HEK293 (cell line): Measurements from ENCODE around the gene UBR2.

Experiments used
- BCL11A ChIP-seq: fragments of 450-650 bp; formaldehyde crosslinking; IDR thresholded peaks from 2 replicates; pipeline ENCODE4 v1.5.1; 2016; ENCODE audit warnings: low read depth, missing biosample characterization, missing genetic modification characterization
- GLI2 ChIP-seq: fragments of 450-650 bp; formaldehyde crosslinking; IDR thresholded peaks from 2 replicates; pipeline ENCODE4; 2017; ENCODE audit warnings: missing biosample characterization, missing genetic modification characterization, low read depth, borderline replicate concordance
- HOXA7 ChIP-seq: sonication (generic); formaldehyde crosslinking; IDR thresholded peaks from 2 replicates; pipeline ENCODE4 v1.8.1; 2022; ENCODE audit warnings: missing genetic modification reagents, borderline replicate concordance
- HOXD13 ChIP-seq: sonication (generic); formaldehyde crosslinking; IDR thresholded peaks from 2 replicates; pipeline ENCODE4 v1.8.0; 2022; ENCODE audit warnings: missing genetic modification reagents, borderline replicate concordance
- IKZF3 ChIP-seq: fragments of 450-650 bp; IDR thresholded peaks from 2 replicates; pipeline ENCODE4 v1.5.0; 2018; ENCODE audit warnings: missing biosample characterization, mild to moderate bottlenecking, missing genetic modification characterization, moderate library complexity
- KLF1 ChIP-seq: fragments of 450-650 bp; formaldehyde crosslinking; IDR thresholded peaks from 2 replicates; pipeline ENCODE4 v1.5.1; 2016; ENCODE audit warnings: missing biosample characterization, missing genetic modification characterization
- KLF16 ChIP-seq: fragments of 450-650 bp; formaldehyde crosslinking; IDR thresholded peaks from 2 replicates; pipeline ENCODE4 v1.5.1; 2017; ENCODE audit warnings: missing biosample characterization, missing genetic modification characterization
- MYNN ChIP-seq: fragments of 450-650 bp; formaldehyde crosslinking; IDR thresholded peaks from 2 replicates; pipeline ENCODE4 v1.5.1; 2016; ENCODE audit warnings: missing biosample characterization, missing genetic modification characterization, borderline replicate concordance
- OSR2 ChIP-seq: fragments of 450-650 bp; formaldehyde crosslinking; IDR thresholded peaks from 2 replicates; pipeline ENCODE4 v1.5.1; 2016; ENCODE audit warnings: missing biosample characterization, missing genetic modification characterization
- SETDB1 ChIP-seq: IDR thresholded peaks from one replicate; pipeline ENCODE4 v1.6.1; 2017; ENCODE audit warnings: mild to moderate bottlenecking, low read length, moderate library complexity, mixed read lengths; ENCODE audit not compliant: insufficient read length
- ZBTB21 ChIP-seq: fragments of 450-650 bp; formaldehyde crosslinking; IDR thresholded peaks from 2 replicates; pipeline ENCODE4 v1.5.1; 2017; ENCODE audit warnings: missing biosample characterization, missing genetic modification characterization
- ZFP69B ChIP-seq: fragments of 450-650 bp; formaldehyde crosslinking; IDR thresholded peaks from 2 replicates; pipeline ENCODE4 v1.5.1; 2016; ENCODE audit warnings: missing biosample characterization, missing genetic modification characterization
- ZNF211 ChIP-seq: fragments of 450-650 bp; formaldehyde crosslinking; IDR thresholded peaks from 2 replicates; pipeline ENCODE4 v1.5.1; 2016; ENCODE audit warnings: low read depth, missing biosample characterization, missing genetic modification characterization
- ZNF23 ChIP-seq: fragments of 450-650 bp; formaldehyde crosslinking; IDR thresholded peaks from 2 replicates; pipeline ENCODE4 v1.5.1; 2016; ENCODE audit warnings: missing biosample characterization, missing genetic modification characterization, borderline replicate concordance
- ZNF274 ChIP-seq, 2 experiments: fragments of 200-500 bp in 1 of 2; fragments of 450-650 bp in 1 of 2; sonication (Bioruptor generic) in 1 of 2; formaldehyde crosslinking in 1 of 2; IDR thresholded peaks; 2 replicates each; pipeline versions ENCODE4 v1.5.1 to v1.6.1; 2014 to 2016; ENCODE audit warnings: borderline replicate concordance in 1 of 2, inconsistent platforms in 1 of 2, low read length in 1 of 2, missing biosample characterization in 1 of 2, missing genetic modification characterization in 1 of 2
- ZNF292 ChIP-seq: fragments of 450-650 bp; formaldehyde crosslinking; IDR thresholded peaks from 2 replicates; pipeline ENCODE4 v1.5.1; 2016; ENCODE audit warnings: low read depth, missing biosample characterization, missing genetic modification characterization, borderline replicate concordance
- ZNF324 ChIP-seq: fragments of 450-650 bp; formaldehyde crosslinking; IDR thresholded peaks from 2 replicates; pipeline ENCODE4 v1.5.1; 2016; ENCODE audit warnings: missing biosample characterization, missing genetic modification characterization
- ZNF391 ChIP-seq: fragments of 450-650 bp; formaldehyde crosslinking; IDR thresholded peaks from 2 replicates; pipeline ENCODE4 v1.5.1; 2016; ENCODE audit warnings: low read depth, missing biosample characterization, missing genetic modification characterization, borderline replicate concordance
- ZNF404 ChIP-seq: fragments of 450-650 bp; formaldehyde crosslinking; IDR thresholded peaks from 2 replicates; pipeline ENCODE4 v1.5.1; 2017; ENCODE audit warnings: missing biosample characterization, missing genetic modification characterization
- ZNF785 ChIP-seq: fragments of 450-650 bp; formaldehyde crosslinking; IDR thresholded peaks from 2 replicates; pipeline ENCODE4 v1.5.1; 2016; ENCODE audit warnings: missing biosample characterization, missing genetic modification characterization
- ZXDB ChIP-seq: fragments of 450-650 bp; formaldehyde crosslinking; IDR thresholded peaks from 2 replicates; pipeline ENCODE4 v1.5.1; 2016; ENCODE audit warnings: missing biosample characterization, missing genetic modification characterization
- TF ChIP-seq, protein P1 (sequence below): fragments of 450-650 bp; formaldehyde crosslinking; IDR thresholded peaks from 2 replicates; pipeline ENCODE4 v1.5.1; 2016; ENCODE audit warnings: missing biosample characterization, missing genetic modification characterization
- TF ChIP-seq, protein P2 (sequence below): fragments of 450-650 bp; formaldehyde crosslinking; IDR thresholded peaks from 2 replicates; pipeline ENCODE4 v1.5.1; 2016; ENCODE audit warnings: missing biosample characterization, missing genetic modification characterization
- TF ChIP-seq, protein P3 (sequence below): fragments of 450-650 bp; formaldehyde crosslinking; IDR thresholded peaks from 2 replicates; pipeline ENCODE4 v1.5.1; 2016; ENCODE audit warnings: missing biosample characterization, missing genetic modification characterization, low read depth
- TF ChIP-seq, protein P4 (sequence below): fragments of 450-650 bp; formaldehyde crosslinking; IDR thresholded peaks from 2 replicates; pipeline ENCODE4 v1.5.1; 2016; ENCODE audit warnings: missing biosample characterization, missing genetic modification characterization
- TF ChIP-seq, protein P5 (sequence below): fragments of 450-650 bp; formaldehyde crosslinking; IDR thresholded peaks from 2 replicates; pipeline ENCODE4 v1.5.1; 2016; ENCODE audit warnings: missing biosample characterization, missing genetic modification characterization
- TF ChIP-seq, protein P6 (sequence below): fragments of 450-650 bp; formaldehyde crosslinking; IDR thresholded peaks from 2 replicates; pipeline ENCODE4 v1.5.1; 2016; ENCODE audit warnings: missing biosample characterization, missing genetic modification characterization

UBR2 gene

DNA sequence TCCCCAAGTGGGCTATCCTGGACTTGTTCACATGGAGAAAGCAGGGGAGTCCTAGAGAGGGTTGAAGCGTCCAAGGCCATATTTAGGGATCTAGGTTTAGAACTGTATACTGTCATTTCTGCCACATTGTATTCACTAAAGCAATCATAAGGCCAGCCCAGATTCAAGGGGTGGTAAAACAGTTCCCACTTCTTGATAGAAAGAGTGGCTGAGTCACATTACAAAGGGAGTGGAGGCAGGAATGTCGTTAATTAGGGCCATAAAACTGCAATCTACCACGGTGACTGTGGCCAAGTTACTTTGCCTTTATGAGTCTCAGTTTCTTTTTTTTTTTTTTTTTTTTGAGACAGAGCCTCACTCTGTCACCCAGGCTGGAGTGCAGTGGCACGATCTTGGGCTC, 7.4 kb upstream of the UBR2 start (continued):
- TF ChIP-seq IKZF3 (peak; percentile 92), HOXD13 (no peak), ZXDB (no peak), ZFP69B (tag by site-specific recombination) (0 out of 2 replicates have a peak, but pooled peaks have one; percentile 19), ZNF292 (tag by site-specific recombination) (no peak), OSR2 (peak; percentile 71), ZNF324 (tag by site-specific recombination) (peak; percentile 47; the same call in 1 of the 2 replicates), KLF16 (no peak), ZNF211 (tag by site-specific recombination) (no peak), ZBTB21 (0 out of 2 replicates have a peak, but pooled peaks have one; percentile 21), ZNF391 (tag by site-specific recombination) (no peak), ZNF785 (tag by site-specific recombination) (no peak), GLI2 (tag by site-specific recombination) (no peak), KLF1 (tag by site-specific recombination) (peak; percentile 57), BCL11A (no peak), ZNF404 (tag by site-specific recombination) (no peak), MYNN (no peak), ZNF23 (tag by site-specific recombination) (no peak), ZNF274 (IDR thresholded peaks at IDR 0.05; ENCODE audit: low read length) (no peak), ZNF274 (tag by site-specific recombination; IDR thresholded peaks at IDR 0.05; ENCODE audit: borderline replicate concordance) (no peak), SETDB1 (no peak), HOXA7 (CRISPR knock-in tag) (no peak)
- TF ChIP-seq, protein P1, sequence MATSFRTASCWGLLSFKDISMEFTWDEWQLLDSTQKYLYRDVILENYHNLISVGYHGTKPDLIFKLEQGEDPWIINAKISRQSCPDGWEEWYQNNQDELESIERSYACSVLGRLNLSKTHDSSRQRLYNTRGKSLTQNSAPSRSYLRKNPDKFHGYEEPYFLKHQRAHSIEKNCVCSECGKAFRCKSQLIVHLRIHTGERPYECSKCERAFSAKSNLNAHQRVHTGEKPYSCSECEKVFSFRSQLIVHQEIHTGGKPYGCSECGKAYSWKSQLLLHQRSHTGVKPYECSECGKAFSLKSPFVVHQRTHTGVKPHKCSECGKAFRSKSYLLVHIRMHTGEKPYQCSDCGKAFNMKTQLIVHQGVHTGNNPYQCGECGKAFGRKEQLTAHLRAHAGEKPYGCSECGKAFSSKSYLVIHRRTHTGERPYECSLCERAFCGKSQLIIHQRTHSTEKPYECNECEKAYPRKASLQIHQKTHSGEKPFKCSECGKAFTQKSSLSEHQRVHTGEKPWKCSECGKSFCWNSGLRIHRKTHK = no peak
- TF ChIP-seq, protein P2, sequence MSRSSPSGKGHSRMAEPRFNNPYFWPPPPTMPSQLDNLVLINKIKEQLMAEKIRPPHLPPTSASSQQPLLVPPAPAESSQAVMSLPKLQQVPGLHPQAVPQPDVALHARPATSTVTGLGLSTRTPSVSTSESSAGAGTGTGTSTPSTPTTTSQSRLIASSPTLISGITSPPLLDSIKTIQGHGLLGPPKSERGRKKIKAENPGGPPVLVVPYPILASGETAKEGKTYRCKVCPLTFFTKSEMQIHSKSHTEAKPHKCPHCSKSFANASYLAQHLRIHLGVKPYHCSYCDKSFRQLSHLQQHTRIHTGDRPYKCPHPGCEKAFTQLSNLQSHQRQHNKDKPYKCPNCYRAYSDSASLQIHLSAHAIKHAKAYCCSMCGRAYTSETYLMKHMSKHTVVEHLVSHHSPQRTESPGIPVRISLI = peak; percentile 78; the same call in 1 of the 2 replicates
- TF ChIP-seq, protein P3, sequence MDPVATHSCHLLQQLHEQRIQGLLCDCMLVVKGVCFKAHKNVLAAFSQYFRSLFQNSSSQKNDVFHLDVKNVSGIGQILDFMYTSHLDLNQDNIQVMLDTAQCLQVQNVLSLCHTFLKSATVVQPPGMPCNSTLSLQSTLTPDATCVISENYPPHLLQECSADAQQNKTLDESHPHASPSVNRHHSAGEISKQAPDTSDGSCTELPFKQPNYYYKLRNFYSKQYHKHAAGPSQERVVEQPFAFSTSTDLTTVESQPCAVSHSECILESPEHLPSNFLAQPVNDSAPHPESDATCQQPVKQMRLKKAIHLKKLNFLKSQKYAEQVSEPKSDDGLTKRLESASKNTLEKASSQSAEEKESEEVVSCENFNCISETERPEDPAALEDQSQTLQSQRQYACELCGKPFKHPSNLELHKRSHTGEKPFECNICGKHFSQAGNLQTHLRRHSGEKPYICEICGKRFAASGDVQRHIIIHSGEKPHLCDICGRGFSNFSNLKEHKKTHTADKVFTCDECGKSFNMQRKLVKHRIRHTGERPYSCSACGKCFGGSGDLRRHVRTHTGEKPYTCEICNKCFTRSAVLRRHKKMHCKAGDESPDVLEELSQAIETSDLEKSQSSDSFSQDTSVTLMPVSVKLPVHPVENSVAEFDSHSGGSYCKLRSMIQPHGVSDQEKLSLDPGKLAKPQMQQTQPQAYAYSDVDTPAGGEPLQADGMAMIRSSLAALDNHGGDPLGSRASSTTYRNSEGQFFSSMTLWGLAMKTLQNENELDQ (tag by site-specific recombination) = no peak
- TF ChIP-seq, protein P4, sequence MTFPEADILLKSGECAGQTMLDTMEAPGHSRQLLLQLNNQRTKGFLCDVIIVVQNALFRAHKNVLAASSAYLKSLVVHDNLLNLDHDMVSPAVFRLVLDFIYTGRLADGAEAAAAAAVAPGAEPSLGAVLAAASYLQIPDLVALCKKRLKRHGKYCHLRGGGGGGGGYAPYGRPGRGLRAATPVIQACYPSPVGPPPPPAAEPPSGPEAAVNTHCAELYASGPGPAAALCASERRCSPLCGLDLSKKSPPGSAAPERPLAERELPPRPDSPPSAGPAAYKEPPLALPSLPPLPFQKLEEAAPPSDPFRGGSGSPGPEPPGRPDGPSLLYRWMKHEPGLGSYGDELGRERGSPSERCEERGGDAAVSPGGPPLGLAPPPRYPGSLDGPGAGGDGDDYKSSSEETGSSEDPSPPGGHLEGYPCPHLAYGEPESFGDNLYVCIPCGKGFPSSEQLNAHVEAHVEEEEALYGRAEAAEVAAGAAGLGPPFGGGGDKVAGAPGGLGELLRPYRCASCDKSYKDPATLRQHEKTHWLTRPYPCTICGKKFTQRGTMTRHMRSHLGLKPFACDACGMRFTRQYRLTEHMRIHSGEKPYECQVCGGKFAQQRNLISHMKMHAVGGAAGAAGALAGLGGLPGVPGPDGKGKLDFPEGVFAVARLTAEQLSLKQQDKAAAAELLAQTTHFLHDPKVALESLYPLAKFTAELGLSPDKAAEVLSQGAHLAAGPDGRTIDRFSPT (tag by site-specific recombination) = no peak
- TF ChIP-seq, protein P5, sequence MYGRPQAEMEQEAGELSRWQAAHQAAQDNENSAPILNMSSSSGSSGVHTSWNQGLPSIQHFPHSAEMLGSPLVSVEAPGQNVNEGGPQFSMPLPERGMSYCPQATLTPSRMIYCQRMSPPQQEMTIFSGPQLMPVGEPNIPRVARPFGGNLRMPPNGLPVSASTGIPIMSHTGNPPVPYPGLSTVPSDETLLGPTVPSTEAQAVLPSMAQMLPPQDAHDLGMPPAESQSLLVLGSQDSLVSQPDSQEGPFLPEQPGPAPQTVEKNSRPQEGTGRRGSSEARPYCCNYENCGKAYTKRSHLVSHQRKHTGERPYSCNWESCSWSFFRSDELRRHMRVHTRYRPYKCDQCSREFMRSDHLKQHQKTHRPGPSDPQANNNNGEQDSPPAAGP (tag by site-specific recombination) = peak; percentile 76
- TF ChIP-seq, protein P6, sequence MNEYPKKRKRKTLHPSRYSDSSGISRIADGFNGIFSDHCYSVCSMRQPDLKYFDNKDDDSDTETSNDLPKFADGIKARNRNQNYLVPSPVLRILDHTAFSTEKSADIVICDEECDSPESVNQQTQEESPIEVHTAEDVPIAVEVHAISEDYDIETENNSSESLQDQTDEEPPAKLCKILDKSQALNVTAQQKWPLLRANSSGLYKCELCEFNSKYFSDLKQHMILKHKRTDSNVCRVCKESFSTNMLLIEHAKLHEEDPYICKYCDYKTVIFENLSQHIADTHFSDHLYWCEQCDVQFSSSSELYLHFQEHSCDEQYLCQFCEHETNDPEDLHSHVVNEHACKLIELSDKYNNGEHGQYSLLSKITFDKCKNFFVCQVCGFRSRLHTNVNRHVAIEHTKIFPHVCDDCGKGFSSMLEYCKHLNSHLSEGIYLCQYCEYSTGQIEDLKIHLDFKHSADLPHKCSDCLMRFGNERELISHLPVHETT = 0 out of 2 replicates have a peak, but pooled peaks have one; percentile 19
